Neuronal stem cell (in vitro differentiated cells): ENCODE data around the gene LDB3.
A peak's percentile ranks its signal among the peaks of the same experiment; 100 is the strongest.
"Not testable (repeated sequence)": the region's sequence is repeated elsewhere in the genome, so short reads cannot be mapped to it uniquely, and the experiment has no call there.

Experiments used
- DNase-seq: peaks from one replicate; pipeline ENCODE4 v3.0.0-alpha.2; 2013; ENCODE audit warnings: low spot score
- H2AFZ ChIP-seq: one replicate; pipeline ENCODE4 v1.6.1; 2013; ENCODE audit warnings: mild to moderate bottlenecking, low read length, inconsistent platforms
- H2AK5ac ChIP-seq: 2 replicates; pipeline ENCODE4 v1.6.1; 2013; ENCODE audit warnings: low read depth, mild to moderate bottlenecking, inconsistent platforms, low read length, moderate library complexity, mixed read lengths
- H2BK120ac ChIP-seq: 2 replicates; pipeline ENCODE4 v1.6.1; 2013; ENCODE audit warnings: low read depth, mild to moderate bottlenecking, inconsistent platforms, low read length, moderate library complexity, mixed read lengths
- H2BK12ac ChIP-seq: one replicate; pipeline ENCODE4 v1.6.1; 2013; ENCODE audit warnings: low read length, inconsistent platforms
- H2BK15ac ChIP-seq: 2 replicates; pipeline ENCODE4 v1.6.1; 2013; ENCODE audit warnings: mild to moderate bottlenecking, low read length, inconsistent platforms, mixed read lengths
- H2BK5ac ChIP-seq: one replicate; pipeline ENCODE4 v1.6.1; 2013; ENCODE audit warnings: inconsistent platforms, mild to moderate bottlenecking, low read length, moderate library complexity
- H3K14ac ChIP-seq: one replicate; pipeline ENCODE4 v1.6.1; 2013; ENCODE audit warnings: low read length, inconsistent platforms
- H3K18ac ChIP-seq: 2 replicates; pipeline ENCODE4 v1.6.1; 2013; ENCODE audit warnings: low read length, inconsistent platforms
- H3K23ac ChIP-seq: 2 replicates; pipeline ENCODE4 v1.6.1; 2013; ENCODE audit warnings: low read depth, mild to moderate bottlenecking, mixed read lengths, low read length, inconsistent platforms; ENCODE audit not compliant: poor library complexity
- H3K27ac ChIP-seq: replicated peaks from 3 replicates; pipeline ENCODE4 v1.5.1; 2013; ENCODE audit warnings: low read length, inconsistent platforms
- H3K27me3 ChIP-seq, 3 experiments: 2 replicates each; pipeline ENCODE4 v1.6.1; 2013; ENCODE audit warnings: low read length in 3 of 3, mild to moderate bottlenecking in 2 of 3, inconsistent platforms in 1 of 3, low read depth in 1 of 3, mixed read lengths in 1 of 3, moderate library complexity in 1 of 3; ENCODE audit not compliant: control insufficient read depth in 3 of 3, insufficient read depth in 3 of 3
- H3K36me3 ChIP-seq, 2 donors: replicated peaks in 1 of 2; 2 replicates each; pipeline ENCODE4 v1.6.1; 2013; ENCODE audit warnings: low read length in 2 of 2; ENCODE audit not compliant: control insufficient read depth in 2 of 2, insufficient read depth in 2 of 2
- H3K4ac ChIP-seq: 2 replicates; pipeline ENCODE4 v1.6.1; 2013; ENCODE audit warnings: inconsistent platforms, mild to moderate bottlenecking, low read length, moderate library complexity
- H3K4me1 ChIP-seq, 2 donors: 1 replicate in 1 of 2; 2 replicates in 1 of 2; pipeline ENCODE4 v1.6.1; 2013; ENCODE audit warnings: low read length in 2 of 2, low read depth in 1 of 2; ENCODE audit not compliant: control insufficient read depth in 2 of 2, insufficient read depth in 1 of 2
- H3K4me2 ChIP-seq: one replicate; pipeline ENCODE4 v1.6.1; 2013; ENCODE audit warnings: mild to moderate bottlenecking, low read length, inconsistent platforms; ENCODE audit not compliant: insufficient read depth, poor library complexity, severe bottlenecking
- H3K4me3 ChIP-seq, 2 donors: 2 replicates each; pipeline ENCODE4 v1.5.1; 2013; ENCODE audit warnings: low read length in 2 of 2, mild to moderate bottlenecking in 2 of 2, inconsistent platforms in 1 of 2, moderate library complexity in 1 of 2
- H3K79me1 ChIP-seq: one replicate; pipeline ENCODE4 v1.6.1; 2013; ENCODE audit warnings: low read depth, mild to moderate bottlenecking, inconsistent platforms, low read length, moderate library complexity
- H3K9ac ChIP-seq: one replicate; pipeline ENCODE4 v1.6.1; 2013; ENCODE audit warnings: mild to moderate bottlenecking, low read depth, low read length, inconsistent platforms; ENCODE audit not compliant: poor library complexity
- H3K9me3 ChIP-seq, 2 donors: replicated peaks in 1 of 2; 2 replicates each; pipeline versions ENCODE3 to v1.6.1; 2013; ENCODE audit warnings: low read length in 2 of 2, mild to moderate bottlenecking in 2 of 2, inconsistent platforms in 1 of 2, low read depth in 1 of 2, mixed read lengths in 1 of 2, moderate library complexity in 1 of 2; ENCODE audit not compliant: control insufficient read depth in 2 of 2, insufficient read depth in 1 of 2
- H4K8ac ChIP-seq: one replicate; pipeline ENCODE4 v1.6.1; 2013; ENCODE audit warnings: low read depth, mild to moderate bottlenecking, inconsistent platforms, low read length, moderate library complexity
- H4K91ac ChIP-seq: one replicate; pipeline ENCODE4 v1.6.1; 2013; ENCODE audit warnings: low read length, low read depth, mild to moderate bottlenecking, inconsistent platforms; ENCODE audit not compliant: poor library complexity
- WGBS, 2 donors: extraction: QIAGEN DNeasy Blood & Tissue Kit; methylation state at CpG; one replicate each; pipeline ENCODE4 v1.1.7; 2013; ENCODE audit warnings: missing lambda C conversion rate in 2 of 2, mixed read lengths in 1 of 2; ENCODE audit not compliant: insufficient read length in 2 of 2, insufficient replicate concordance in 1 of 2; ENCODE audit errors: extremely low coverage in 2 of 2; 5-methylcytosine and 5-hydroxymethylcytosine counted together

The LDB3 gene

GRCh38 chr10:86645621-86646165 lies 22.6 kb upstream of the LDB3 start:
- DNase-seq, H2BK5ac ChIP-seq, H3K4me1 ChIP-seq, H2AFZ ChIP-seq, H2BK15ac ChIP-seq, H2BK120ac ChIP-seq, H3K4me2 ChIP-seq, H3K23ac ChIP-seq, H3K18ac ChIP-seq, H2BK12ac ChIP-seq, H3K4me3 ChIP-seq, H3K36me3 ChIP-seq, H3K9ac ChIP-seq, H3K9me3 ChIP-seq, H3K27ac ChIP-seq, H4K91ac ChIP-seq, H3K4ac ChIP-seq, H4K8ac ChIP-seq, H2AK5ac ChIP-seq, H3K14ac ChIP-seq, H3K79me1 ChIP-seq: not testable (repeated sequence)
- no CpG with 5 or more reads among the region's 5 CpGs for WGBS, 2 donors
- H3K27me3 ChIP-seq = peaks cover 0 to 22% (median 0%) of the 10 kb centered on the region in 3 experiments

GRCh38 chr10:86646532-86646931 lies 21.8 kb upstream of the LDB3 start:
- H3K4me2 ChIP-seq = no peak overlapping the region
- no peaks in the 10 kb centered on the region for H3K79me1 ChIP-seq
- no peak overlapping the region for H3K14ac ChIP-seq
- H3K23ac ChIP-seq = no peak overlapping the region
- DNase-seq = no peak
- no peak overlapping the region for H3K18ac ChIP-seq
- no peak overlapping the region for H3K4me3 ChIP-seq
- H3K9me3 ChIP-seq = no peaks in the 10 kb centered on the region
- no peak overlapping the region for H2AFZ ChIP-seq
- no peaks in the 10 kb centered on the region for H3K4me1 ChIP-seq
- WGBS, 2 donors = no CpG with 5 or more reads among the region's 5 CpGs
- H2AK5ac ChIP-seq = no peak overlapping the region
- no peak overlapping the region for H3K27ac ChIP-seq
- H2BK120ac ChIP-seq = no peak overlapping the region
- no peak overlapping the region for H2BK15ac ChIP-seq
- H3K36me3 ChIP-seq = no peaks in the 10 kb centered on the region
- no peak overlapping the region for H3K9ac ChIP-seq
- no peak overlapping the region for H3K4ac ChIP-seq
- H2BK12ac ChIP-seq = no peak overlapping the region
- H4K8ac ChIP-seq = no peak overlapping the region
- no peak overlapping the region for H4K91ac ChIP-seq
- peaks cover 0 to 22% (median 0%) of the 10 kb centered on the region in 3 experiments for H3K27me3 ChIP-seq
- no peak overlapping the region for H2BK5ac ChIP-seq

DNA sequence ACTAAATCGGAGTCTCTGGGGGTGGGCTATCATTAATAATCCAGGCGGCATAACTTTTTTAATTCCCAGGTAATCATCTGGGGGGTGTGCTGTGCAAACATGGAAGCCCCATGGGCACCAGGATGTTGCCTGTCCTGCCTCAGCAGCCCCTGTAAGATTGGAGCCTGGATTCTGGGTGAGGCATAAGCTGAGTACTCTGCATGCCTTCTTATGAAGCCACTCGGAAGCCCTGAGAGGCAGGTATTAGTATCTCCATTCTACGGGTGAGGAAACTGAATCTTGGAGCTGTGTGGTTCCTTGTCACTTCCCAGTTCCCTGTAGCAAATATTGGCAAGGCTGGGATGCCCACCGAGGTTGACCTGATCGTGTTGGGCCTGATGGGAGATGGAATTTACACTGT lies 21.4 kb upstream of the LDB3 start:
- no peak overlapping the region for H3K4me2 ChIP-seq
- H3K79me1 ChIP-seq = no peaks in the 10 kb centered on the region
- WGBS, 2 donors = no CpG with 5 or more reads among the region's 6 CpGs
- no peak overlapping the region for H3K9ac ChIP-seq
- H3K14ac ChIP-seq = no peak overlapping the region
- H3K4me1 ChIP-seq = no peaks in the 10 kb centered on the region
- H2BK120ac ChIP-seq = no peak overlapping the region
- H4K91ac ChIP-seq = no peak overlapping the region
- no peaks in the 10 kb centered on the region for H3K9me3 ChIP-seq
- no peak overlapping the region for H2BK12ac ChIP-seq
- H3K4me3 ChIP-seq = no peak overlapping the region
- no peak overlapping the region for H2BK5ac ChIP-seq
- H3K23ac ChIP-seq = no peak overlapping the region
- H3K18ac ChIP-seq = no peak overlapping the region
- no peak overlapping the region for H2AFZ ChIP-seq
- no peak for DNase-seq
- no peak overlapping the region for H4K8ac ChIP-seq
- peaks cover 0 to 22% (median 0%) of the 10 kb centered on the region in 3 experiments for H3K27me3 ChIP-seq
- H2BK15ac ChIP-seq = no peak overlapping the region
- no peak overlapping the region for H3K4ac ChIP-seq
- H3K27ac ChIP-seq = no peak overlapping the region
- H2AK5ac ChIP-seq = no peak overlapping the region
- no peaks in the 10 kb centered on the region for H3K36me3 ChIP-seq

DNA sequence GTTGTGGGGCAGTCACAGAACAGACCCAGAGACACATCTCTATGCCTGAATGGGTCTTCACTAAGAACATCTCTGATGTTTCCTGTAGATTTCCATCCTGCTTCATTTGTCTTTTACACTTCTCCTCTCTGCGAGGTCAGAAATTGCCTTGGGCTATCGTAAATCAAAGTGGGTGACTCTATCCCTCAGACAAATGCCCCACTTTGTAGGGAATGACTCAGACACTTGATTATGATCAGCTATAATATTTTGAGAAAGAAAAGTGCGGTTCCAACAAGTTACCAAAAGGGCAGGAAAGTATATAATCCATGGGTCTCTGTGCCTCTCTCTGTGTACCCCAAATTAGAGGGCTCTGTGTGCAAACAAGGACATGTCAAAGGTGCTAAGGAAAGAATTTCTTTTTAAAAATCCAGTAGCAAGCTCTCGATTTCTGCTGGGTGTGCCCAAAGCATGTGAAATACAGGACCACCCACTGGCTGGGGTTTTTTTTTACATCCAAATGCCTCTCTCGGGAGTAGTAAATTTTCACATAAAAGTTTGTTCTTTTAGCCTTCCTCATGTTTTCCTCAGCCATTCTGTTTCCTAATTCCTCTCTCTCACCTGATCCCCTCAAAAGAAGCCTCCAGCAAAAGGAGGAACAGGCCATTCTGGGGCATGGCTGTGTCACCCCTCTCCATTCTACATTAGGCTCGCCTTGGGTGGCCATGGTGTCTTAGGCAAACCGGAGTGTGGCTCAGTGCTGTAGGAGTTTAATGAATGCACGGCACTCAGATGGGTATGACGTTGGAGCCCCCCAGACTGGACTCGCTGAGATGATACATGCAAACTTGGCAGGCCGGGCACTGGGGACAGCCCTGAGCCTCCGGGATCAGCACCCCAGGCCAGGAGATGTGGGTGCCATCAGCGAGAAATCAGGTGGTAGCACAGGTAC lies 20.3 kb upstream of the LDB3 start:
- Histone ChIP-seq H2BK15ac (no peak overlapping the region), H3K79me1 (no peaks in the 10 kb centered on the region), H3K4ac (no peak overlapping the region), H3K4me1 (peaks cover 0 to 7% of the 10 kb centered on the region in 2 donors), H3K14ac (no peak overlapping the region), H2BK12ac (no peak overlapping the region), H4K91ac (no peak overlapping the region), H4K8ac (no peak overlapping the region), H3K36me3 (no peaks in the 10 kb centered on the region), H3K9me3 (no peaks in the 10 kb centered on the region), H3K27me3 (peaks cover 0 to 19% (median 0%) of the 10 kb centered on the region in 3 experiments), H3K9ac (peak overlapping the region; percentile 35), H3K23ac (no peak overlapping the region), H2BK120ac (no peak overlapping the region), H3K4me3 (no peak overlapping the region), H2BK5ac (no peak overlapping the region), H3K4me2 (no peak overlapping the region), H2AFZ (no peak overlapping the region), H3K27ac (no peak overlapping the region), H2AK5ac (no peak overlapping the region), H3K18ac (peak overlapping the region; percentile 73)
- no peak for DNase-seq
- no CpG with 5 or more reads among the region's 13 CpGs for WGBS, 2 donors
